T-helper 2 cell treated with Interferon-gamma antibody and Interleukin-4, amounts not matched to agents 5 μg/mL and 100 μg/mL, for 36 hours (primary cell): ENCODE results near the gene CEL.

Experiments
- DNase-seq: peaks from one replicate; pipeline ENCODE4 v3.0.0; 2021; ENCODE audit warnings: low spot score
- H3K27ac Mint-ChIP-seq: one replicate; pipeline ENCODE4 v1.8.0; 2021; ENCODE audit warnings: mild to moderate bottlenecking, mixed read lengths
- H3K27me3 Mint-ChIP-seq: one replicate; pipeline ENCODE4 v1.8.0; 2021; ENCODE audit warnings: low read depth, mixed read lengths
- H3K36me3 Mint-ChIP-seq: one replicate; pipeline ENCODE4 v1.8.0; 2021; ENCODE audit warnings: low read depth, mixed read lengths
- H3K4me1 Mint-ChIP-seq: one replicate; pipeline ENCODE4 v1.8.0; 2021; ENCODE audit warnings: low read depth, mixed read lengths
- H3K4me3 Mint-ChIP-seq: one replicate; pipeline ENCODE4 v1.8.0; 2022; ENCODE audit warnings: mild to moderate bottlenecking, moderate library complexity, mixed read lengths
- H3K9me3 Mint-ChIP-seq: one replicate; pipeline ENCODE4 v1.8.0; 2021; ENCODE audit warnings: mixed read lengths

The CEL gene

DNA sequence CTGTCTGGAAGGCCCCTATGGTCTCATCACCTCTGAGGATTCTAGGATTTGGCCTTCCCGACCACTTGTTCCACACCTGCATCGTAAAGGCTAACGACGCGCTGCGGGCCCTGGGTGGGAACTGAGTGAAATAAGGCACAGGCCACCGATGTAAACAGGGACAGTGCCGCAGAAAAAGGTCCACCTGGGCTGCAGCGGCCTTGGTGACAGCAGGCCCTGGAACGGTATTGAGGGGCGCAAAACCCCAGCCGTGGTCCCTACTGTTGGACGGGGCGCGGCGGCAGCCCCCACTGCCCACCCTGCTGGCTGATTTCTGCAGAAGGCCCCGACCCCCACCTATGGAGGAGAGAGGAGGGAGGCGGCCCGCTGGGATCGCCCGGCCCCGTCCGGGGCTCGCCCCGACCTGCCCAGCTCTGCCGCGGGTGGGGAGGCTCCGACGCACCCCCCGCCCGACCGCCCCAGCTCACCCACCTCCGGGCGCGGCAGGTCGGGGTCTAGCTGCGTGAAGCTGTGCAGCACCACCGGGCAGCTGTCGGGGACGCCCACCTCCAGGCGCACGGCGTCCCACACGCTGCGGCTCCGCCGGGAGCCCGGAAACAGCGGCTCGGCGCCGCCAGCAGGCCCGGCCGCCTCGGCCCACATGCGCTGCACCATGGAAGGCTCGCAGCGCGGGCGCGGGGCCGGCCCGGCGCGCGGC lies 58.9 kb downstream of the CEL start:
- peaks cover 34% of the 10 kb centered on the region for H3K4me1 Mint-ChIP-seq
- H3K4me3 Mint-ChIP-seq = peak overlapping the region; percentile 80
- H3K27ac Mint-ChIP-seq = peak overlapping the region; percentile 74
- DNase-seq = no peak
- peaks cover 6% of the 10 kb centered on the region for H3K36me3 Mint-ChIP-seq
- no peaks in the 10 kb centered on the region for H3K27me3 Mint-ChIP-seq
- no peaks in the 10 kb centered on the region for H3K9me3 Mint-ChIP-seq
